Trophoblast cell (in vitro differentiated cells and primary cell): ENCODE data around the gene ULBP1.

Experiments used
- DNase-seq, 2 donors: peaks; one replicate each; pipeline ENCODE4 v3.0.0-alpha.2; 2016
- H2AFZ ChIP-seq: 2 replicates; pipeline ENCODE4 v1.6.1; 2013; ENCODE audit warnings: low read length, moderate library complexity, mild to moderate bottlenecking; ENCODE audit not compliant: insufficient read depth, poor library complexity
- H2AK5ac ChIP-seq: 2 replicates; pipeline ENCODE4 v1.6.1; 2013; ENCODE audit warnings: mild to moderate bottlenecking, low read length
- H2BK120ac ChIP-seq: 2 replicates; pipeline ENCODE4 v1.6.1; 2013; ENCODE audit warnings: low read length, mild to moderate bottlenecking, moderate library complexity; ENCODE audit not compliant: insufficient read depth, poor library complexity
- H2BK12ac ChIP-seq: 2 replicates; pipeline ENCODE4 v1.6.1; 2013; ENCODE audit warnings: mild to moderate bottlenecking, low read length, moderate library complexity
- H2BK5ac ChIP-seq: 2 replicates; pipeline ENCODE4 v1.6.1; 2013; ENCODE audit warnings: low read length, low read depth, moderate library complexity, mild to moderate bottlenecking; ENCODE audit not compliant: poor library complexity
- H3K14ac ChIP-seq: 2 replicates; pipeline ENCODE4 v1.6.1; 2013; ENCODE audit warnings: mild to moderate bottlenecking, low read length
- H3K18ac ChIP-seq: 2 replicates; pipeline ENCODE4 v1.6.1; 2013; ENCODE audit warnings: mild to moderate bottlenecking, low read length
- H3K23ac ChIP-seq: 2 replicates; pipeline ENCODE4 v1.6.1; 2013; ENCODE audit warnings: low read length
- H3K27ac ChIP-seq: 2 replicates; pipeline ENCODE4 v1.5.1; 2013; ENCODE audit warnings: low read depth, mild to moderate bottlenecking, inconsistent platforms, low read length, moderate library complexity
- H3K27me3 ChIP-seq: 2 replicates; pipeline ENCODE4 v1.6.1; 2013; ENCODE audit warnings: inconsistent platforms, mild to moderate bottlenecking, low read length, moderate library complexity; ENCODE audit not compliant: insufficient read depth
- H3K36me3 ChIP-seq, 2 experiments: 1 replicate in 1 of 2; 2 replicates in 1 of 2; pipeline ENCODE4 v1.6.1; 2013; ENCODE audit warnings: low read length in 2 of 2, mild to moderate bottlenecking in 2 of 2, moderate library complexity in 1 of 2; ENCODE audit not compliant: insufficient read depth in 2 of 2, control insufficient read depth in 1 of 2
- H3K4ac ChIP-seq: 2 replicates; pipeline ENCODE4 v1.6.1; 2013; ENCODE audit warnings: low read depth, mild to moderate bottlenecking, low read length, moderate library complexity
- H3K4me1 ChIP-seq, 2 experiments: 1 replicate in 1 of 2; 2 replicates in 1 of 2; pipeline ENCODE4 v1.6.1; 2013; ENCODE audit warnings: low read length in 2 of 2, mild to moderate bottlenecking in 2 of 2, moderate library complexity in 1 of 2; ENCODE audit not compliant: insufficient read depth in 2 of 2, control insufficient read depth in 1 of 2
- H3K4me2 ChIP-seq: 2 replicates; pipeline ENCODE4 v1.6.1; 2013; ENCODE audit warnings: inconsistent platforms, mild to moderate bottlenecking, low read length, moderate library complexity
- H3K4me3 ChIP-seq: 2 replicates; pipeline ENCODE4 v1.5.1; 2013; ENCODE audit warnings: mild to moderate bottlenecking, low read depth, low read length, inconsistent platforms
- H3K79me1 ChIP-seq: one replicate; pipeline ENCODE4 v1.6.1; 2013; ENCODE audit warnings: low read length
- H3K79me2 ChIP-seq: 2 replicates; pipeline ENCODE4 v1.6.1; 2013; ENCODE audit warnings: low read length, mild to moderate bottlenecking; ENCODE audit not compliant: control insufficient read depth, insufficient read depth, poor library complexity
- H3K9ac ChIP-seq: 2 replicates; pipeline ENCODE4 v1.6.1; 2013; ENCODE audit warnings: mild to moderate bottlenecking, low read length
- H3K9me3 ChIP-seq: 2 replicates; pipeline ENCODE4 v1.6.1; 2013; ENCODE audit warnings: low read depth, mild to moderate bottlenecking, control low read depth, inconsistent platforms, low read length; ENCODE audit not compliant: insufficient read depth
- H4K12ac ChIP-seq: 2 replicates; pipeline ENCODE4 v1.6.1; 2013; ENCODE audit warnings: low read depth, mild to moderate bottlenecking, low read length, moderate library complexity
- H4K8ac ChIP-seq: 2 replicates; pipeline ENCODE4 v1.6.1; 2013; ENCODE audit warnings: low read depth, mild to moderate bottlenecking, low read length, moderate library complexity
- H4K91ac ChIP-seq: one replicate; pipeline ENCODE4 v1.6.1; 2013; ENCODE audit warnings: low read depth, mild to moderate bottlenecking, low read length, moderate library complexity
- WGBS: extraction: QIAGEN DNeasy Blood & Tissue Kit; methylation state at CpG from one replicate; pipeline ENCODE4 v1.1.7; 2013; ENCODE audit warnings: missing lambda C conversion rate; ENCODE audit not compliant: insufficient read length, insufficient coverage; ENCODE audit errors: extremely low coverage; 5-methylcytosine and 5-hydroxymethylcytosine counted together

Gene ULBP1

DNA sequence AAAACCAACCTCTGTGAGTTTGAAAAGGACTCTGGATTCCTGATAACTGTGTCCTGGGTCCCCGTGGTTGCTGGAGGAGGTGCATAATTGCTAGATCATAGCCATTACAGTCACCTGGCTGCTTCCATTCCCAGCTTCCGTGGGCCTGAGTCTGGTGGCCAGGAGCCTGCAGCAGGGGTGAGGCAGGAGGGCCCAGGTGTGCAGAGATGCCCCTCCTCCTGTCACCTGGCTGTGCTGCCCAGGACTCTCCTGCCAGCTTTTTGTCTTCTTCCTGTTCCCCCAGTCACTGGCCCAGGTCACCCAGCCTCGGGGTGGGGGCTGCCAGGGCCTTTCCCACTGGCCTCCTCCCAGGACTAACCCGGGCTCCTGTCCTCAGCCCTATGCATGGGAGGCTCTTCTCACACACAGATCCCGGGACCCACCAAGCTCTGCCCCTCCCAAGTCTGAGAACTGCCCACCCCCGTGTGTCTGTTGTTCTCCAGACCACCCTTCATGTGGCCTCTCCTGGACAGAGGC lies 31.6 kb downstream of the ULBP1 start:
- Histone ChIP-seq H3K14ac (no peak overlapping the region), H3K9ac (no peak overlapping the region), H2BK120ac (no peak overlapping the region), H3K9me3 (no peaks in the 10 kb centered on the region), H4K8ac (no peak overlapping the region), H2BK12ac (no peak overlapping the region), H3K4me1 (peaks cover 0 to 2% of the 10 kb centered on the region in 2 experiments), H2AK5ac (no peak overlapping the region), H2BK5ac (no peak overlapping the region), H3K36me3 (no peaks in the 10 kb centered on the region), H4K12ac (no peak overlapping the region), H3K4me2 (no peak overlapping the region), H3K4me3 (no peak overlapping the region), H3K27me3 (peaks cover 18% of the 10 kb centered on the region), H2AFZ (no peak overlapping the region), H3K79me1 (no peaks in the 10 kb centered on the region), H3K18ac (no peak overlapping the region), H3K4ac (no peak overlapping the region), H4K91ac (no peak overlapping the region), H3K27ac (no peak overlapping the region), H3K79me2 (no peaks in the 10 kb centered on the region), H3K23ac (no peak overlapping the region)
- no CpG with 5 or more reads among the region's 6 CpGs for WGBS
- DNase-seq, result no peak

DNA sequence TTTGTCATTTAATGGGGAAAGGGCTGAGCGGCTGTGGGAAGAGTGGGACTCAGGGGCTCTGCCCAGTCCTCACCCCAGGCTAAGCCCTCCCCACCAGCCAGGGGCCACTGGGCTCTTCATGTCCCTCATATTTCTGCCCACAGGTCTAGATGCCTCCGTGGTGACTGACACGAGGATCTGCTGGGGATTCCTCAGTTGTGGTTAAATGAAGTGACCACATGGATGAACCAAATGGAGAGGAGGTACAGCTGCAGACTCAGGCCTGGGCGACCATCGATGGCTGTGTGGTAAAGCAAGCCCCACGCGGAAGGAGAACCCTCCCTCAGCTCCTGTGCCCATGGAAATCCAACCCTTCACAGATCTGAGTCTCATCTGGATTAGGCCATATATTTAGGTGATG lies 32.2 kb downstream of the ULBP1 start:
- no CpG with 5 or more reads among the region's 7 CpGs for WGBS
- Histone ChIP-seq H3K27me3 (peaks cover 11% of the 10 kb centered on the region), H3K14ac (no peak overlapping the region), H2BK120ac (no peak overlapping the region), H4K12ac (no peak overlapping the region), H4K8ac (no peak overlapping the region), H3K23ac (no peak overlapping the region), H3K9me3 (no peaks in the 10 kb centered on the region), H3K79me2 (no peaks in the 10 kb centered on the region), H3K4ac (no peak overlapping the region), H3K4me2 (no peak overlapping the region), H3K4me3 (no peak overlapping the region), H3K27ac (no peak overlapping the region), H3K9ac (no peak overlapping the region), H3K4me1 (no peaks in the 10 kb centered on the region), H4K91ac (no peak overlapping the region), H3K36me3 (no peaks in the 10 kb centered on the region), H3K79me1 (no peaks in the 10 kb centered on the region), H3K18ac (no peak overlapping the region), H2AFZ (no peak overlapping the region), H2BK12ac (no peak overlapping the region), H2AK5ac (no peak overlapping the region), H2BK5ac (no peak overlapping the region)
- DNase-seq, result no peak

DNA sequence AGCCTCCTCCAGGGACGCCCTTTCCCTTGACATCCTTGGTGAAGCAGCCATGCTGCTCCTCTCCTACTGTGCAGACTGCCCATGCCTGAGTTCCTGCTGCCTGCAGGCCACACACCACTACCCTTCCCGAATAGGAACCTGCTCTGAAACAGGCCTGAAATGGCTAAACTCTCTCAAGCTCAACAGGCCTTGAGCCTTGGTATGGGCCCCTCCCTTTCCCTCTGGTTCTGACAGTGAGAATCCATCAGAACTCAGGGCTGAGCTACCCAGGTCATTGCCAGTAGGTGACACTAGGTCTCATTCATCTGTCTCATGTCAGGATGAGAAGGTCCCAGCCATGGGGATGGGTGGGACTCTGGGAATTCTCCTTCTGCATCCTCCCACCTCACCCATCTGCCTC lies 35.9 kb downstream of the ULBP1 start:
- Histone ChIP-seq H3K14ac (no peak overlapping the region), H4K8ac (no peak overlapping the region), H3K9me3 (peaks cover 2% of the 10 kb centered on the region), H3K4ac (no peak overlapping the region), H3K4me3 (no peak overlapping the region), H3K27me3 (peaks cover 6% of the 10 kb centered on the region), H2BK5ac (no peak overlapping the region), H3K4me2 (no peak overlapping the region), H3K79me2 (no peaks in the 10 kb centered on the region), H2AFZ (no peak overlapping the region), H3K18ac (no peak overlapping the region), H3K23ac (no peak overlapping the region), H3K4me1 (peaks cover 3% of the 10 kb centered on the region in 2 experiments), H2BK12ac (no peak overlapping the region), H2AK5ac (no peak overlapping the region), H4K12ac (no peak overlapping the region), H3K27ac (no peak overlapping the region), H4K91ac (no peak overlapping the region), H3K9ac (no peak overlapping the region), H2BK120ac (no peak overlapping the region), H3K79me1 (no peaks in the 10 kb centered on the region), H3K36me3 (no peaks in the 10 kb centered on the region)
- WGBS, result no CpG with 5 or more reads among the region's 2 CpGs
- no peak for DNase-seq

DNA sequence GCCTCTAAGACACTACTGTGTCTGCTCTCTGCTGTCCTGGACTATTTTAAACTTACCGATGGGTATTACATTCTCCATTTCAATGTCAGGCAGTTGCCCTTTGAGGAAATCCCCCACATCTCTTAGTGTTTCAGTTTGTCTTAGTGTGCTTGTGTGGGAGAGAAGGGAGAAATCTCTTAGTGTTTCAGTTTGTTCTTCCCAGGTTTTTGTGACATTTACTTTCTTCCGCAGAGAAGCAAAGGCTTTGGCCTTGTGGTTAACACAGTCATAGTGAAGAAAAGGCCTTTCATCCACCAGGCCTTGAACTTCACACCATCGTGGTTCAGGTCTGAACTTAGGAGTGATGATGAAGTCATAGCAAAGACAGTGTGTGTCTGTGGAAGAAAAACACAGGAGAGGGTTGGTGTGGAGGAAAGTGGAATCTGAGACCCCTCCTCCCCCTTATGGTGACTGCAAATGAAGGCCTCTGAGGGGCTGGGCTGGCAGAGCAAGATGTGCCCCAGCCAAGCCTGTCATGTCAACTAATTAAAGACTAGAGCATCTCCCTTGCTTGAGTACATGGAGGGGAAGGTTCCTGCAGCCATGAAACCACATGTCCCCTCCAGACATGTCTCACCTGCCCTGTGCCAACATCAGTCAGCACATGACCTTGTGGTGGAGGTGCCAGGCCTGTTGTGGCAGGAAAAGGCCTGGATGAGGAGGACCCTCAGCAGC lies 37.7 kb downstream of the ULBP1 start:
- Histone ChIP-seq H3K14ac (no peak overlapping the region), H3K4ac (no peak overlapping the region), H3K4me2 (no peak overlapping the region), H2BK12ac (no peak overlapping the region), H3K9me3 (peaks cover 9% of the 10 kb centered on the region), H3K18ac (no peak overlapping the region), H4K91ac (no peak overlapping the region), H2BK5ac (no peak overlapping the region), H2BK120ac (no peak overlapping the region), H3K36me3 (no peaks in the 10 kb centered on the region), H3K27ac (no peak overlapping the region), H4K8ac (no peak overlapping the region), H3K79me2 (no peaks in the 10 kb centered on the region), H3K4me1 (peaks cover 3% of the 10 kb centered on the region in 2 experiments), H3K9ac (no peak overlapping the region), H2AFZ (no peak overlapping the region), H2AK5ac (no peak overlapping the region), H4K12ac (no peak overlapping the region), H3K79me1 (no peaks in the 10 kb centered on the region), H3K23ac (no peak overlapping the region), H3K27me3 (peaks cover 8% of the 10 kb centered on the region), H3K4me3 (no peak overlapping the region)
- no CpG with 5 or more reads among the region's 3 CpGs for WGBS
- DNase-seq, result no peak
